AG09319 (cell line): ENCODE data around the gene LGI1.

Experiments
- DNase-seq: peaks from one replicate; pipeline ENCODE4 v3.0.0-alpha.2; 2010; ENCODE audit warnings: low read depth; ENCODE audit errors: extremely low read depth
- TF ChIP-seq, protein P1 (sequence below): IDR thresholded peaks from 2 replicates; pipeline ENCODE4 v1.5.1; 2011; ENCODE audit warnings: low read depth, mild to moderate bottlenecking, inconsistent platforms, low read length, moderate library complexity

The LGI1 gene

DNA sequence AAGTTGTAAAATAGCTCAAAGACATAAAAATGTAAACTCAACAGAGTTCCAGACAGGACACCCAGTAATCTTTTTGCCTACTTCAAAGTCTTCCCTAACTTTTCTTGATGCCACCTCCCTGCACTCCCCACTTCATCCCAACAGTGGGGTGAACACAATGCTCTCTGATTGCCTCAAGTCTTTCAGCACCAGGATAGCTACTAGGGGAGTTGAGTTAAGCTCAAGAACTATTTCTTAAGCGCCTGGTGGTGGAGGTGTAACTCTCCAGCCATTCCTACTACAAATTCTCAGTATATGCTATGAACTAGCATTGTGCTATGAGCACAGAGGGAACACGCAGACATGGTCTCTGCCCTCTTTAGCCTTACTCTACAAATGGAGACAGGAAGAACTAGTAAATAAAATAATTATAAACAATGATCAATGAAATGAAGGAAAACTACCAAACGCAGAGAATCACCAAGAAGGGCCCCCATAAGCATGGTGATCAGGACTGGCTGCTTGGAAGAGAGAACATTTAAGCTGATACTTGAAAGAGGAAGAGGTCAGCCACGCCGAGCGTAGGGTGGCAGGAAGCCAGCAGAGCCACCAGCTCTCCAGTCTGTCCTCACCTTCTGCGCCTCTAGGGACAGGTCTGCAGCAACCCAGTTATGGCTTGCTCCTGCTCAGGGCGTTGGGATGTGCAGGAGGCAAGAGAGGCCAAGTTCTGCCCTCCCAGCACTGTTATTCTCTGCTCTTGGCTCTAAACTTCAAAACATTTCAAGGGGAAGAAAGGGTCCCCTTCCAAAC lies 38.6 kb upstream of the LGI1 start:
- DNase-seq = no peak
- TF ChIP-seq, protein P1, sequence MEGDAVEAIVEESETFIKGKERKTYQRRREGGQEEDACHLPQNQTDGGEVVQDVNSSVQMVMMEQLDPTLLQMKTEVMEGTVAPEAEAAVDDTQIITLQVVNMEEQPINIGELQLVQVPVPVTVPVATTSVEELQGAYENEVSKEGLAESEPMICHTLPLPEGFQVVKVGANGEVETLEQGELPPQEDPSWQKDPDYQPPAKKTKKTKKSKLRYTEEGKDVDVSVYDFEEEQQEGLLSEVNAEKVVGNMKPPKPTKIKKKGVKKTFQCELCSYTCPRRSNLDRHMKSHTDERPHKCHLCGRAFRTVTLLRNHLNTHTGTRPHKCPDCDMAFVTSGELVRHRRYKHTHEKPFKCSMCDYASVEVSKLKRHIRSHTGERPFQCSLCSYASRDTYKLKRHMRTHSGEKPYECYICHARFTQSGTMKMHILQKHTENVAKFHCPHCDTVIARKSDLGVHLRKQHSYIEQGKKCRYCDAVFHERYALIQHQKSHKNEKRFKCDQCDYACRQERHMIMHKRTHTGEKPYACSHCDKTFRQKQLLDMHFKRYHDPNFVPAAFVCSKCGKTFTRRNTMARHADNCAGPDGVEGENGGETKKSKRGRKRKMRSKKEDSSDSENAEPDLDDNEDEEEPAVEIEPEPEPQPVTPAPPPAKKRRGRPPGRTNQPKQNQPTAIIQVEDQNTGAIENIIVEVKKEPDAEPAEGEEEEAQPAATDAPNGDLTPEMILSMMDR = no peak

DNA sequence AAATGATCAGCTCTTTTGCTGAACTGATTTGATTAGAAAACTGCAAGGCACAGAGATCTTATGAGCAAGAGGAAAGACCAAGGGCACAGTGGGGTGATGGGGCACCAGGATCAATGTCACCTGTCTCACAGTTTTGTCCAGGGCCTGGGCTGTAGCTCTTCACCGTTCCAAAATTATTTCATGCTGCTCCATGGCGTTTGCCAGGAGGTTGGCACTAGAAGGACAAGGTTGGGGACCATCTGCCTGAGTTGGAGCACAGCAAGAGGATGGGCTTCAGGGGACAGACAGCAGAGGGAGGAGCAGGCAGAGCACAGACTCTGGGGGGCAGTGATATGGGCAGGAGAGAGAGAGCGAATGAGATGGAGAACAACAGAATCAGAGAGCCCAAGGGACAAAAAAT lies 37.8 kb upstream of the LGI1 start:
- DNase-seq = no peak
- TF ChIP-seq, protein P1 = no peak

DNA sequence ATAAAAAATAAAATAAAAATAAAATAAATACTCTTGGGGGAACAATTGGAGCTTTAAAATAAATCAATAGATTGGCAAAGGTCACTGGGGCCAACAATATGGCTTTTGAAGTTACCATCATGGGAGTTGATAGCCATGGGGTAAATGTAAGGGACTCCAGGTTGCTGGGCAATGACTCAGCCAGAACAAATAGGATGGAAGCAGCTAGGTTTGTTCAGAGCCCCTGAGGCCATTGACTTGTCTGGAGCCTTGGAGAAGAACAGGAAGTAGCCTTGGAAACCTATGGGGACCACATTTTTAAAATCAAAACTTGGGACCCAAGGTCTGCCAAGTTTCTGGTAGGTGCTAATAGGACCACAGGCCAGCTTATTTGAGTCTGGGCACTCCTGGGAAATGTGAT lies 35.2 kb upstream of the LGI1 start:
- DNase-seq = no peak
- TF ChIP-seq, protein P1 = no peak

DNA sequence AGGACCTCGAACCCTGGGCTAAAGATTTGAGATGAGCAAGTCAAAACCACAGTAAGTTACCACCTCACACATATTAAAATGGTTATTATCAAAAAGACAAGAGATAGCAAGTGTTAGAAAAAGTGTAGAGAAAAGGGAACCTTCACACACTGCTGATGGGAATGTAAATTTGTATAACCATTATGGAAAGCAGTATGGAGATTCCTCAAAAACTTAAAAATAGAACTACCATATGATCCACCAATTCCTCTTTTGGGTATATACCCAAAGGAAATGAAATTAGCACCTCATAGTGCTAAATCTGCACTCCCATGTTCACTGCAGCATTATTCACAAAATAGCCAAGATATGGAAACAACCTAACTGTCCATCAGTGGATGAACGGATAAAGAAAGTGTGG lies 34.6 kb upstream of the LGI1 start:
- DNase-seq = no peak
- TF ChIP-seq, protein P1 = no peak

DNA sequence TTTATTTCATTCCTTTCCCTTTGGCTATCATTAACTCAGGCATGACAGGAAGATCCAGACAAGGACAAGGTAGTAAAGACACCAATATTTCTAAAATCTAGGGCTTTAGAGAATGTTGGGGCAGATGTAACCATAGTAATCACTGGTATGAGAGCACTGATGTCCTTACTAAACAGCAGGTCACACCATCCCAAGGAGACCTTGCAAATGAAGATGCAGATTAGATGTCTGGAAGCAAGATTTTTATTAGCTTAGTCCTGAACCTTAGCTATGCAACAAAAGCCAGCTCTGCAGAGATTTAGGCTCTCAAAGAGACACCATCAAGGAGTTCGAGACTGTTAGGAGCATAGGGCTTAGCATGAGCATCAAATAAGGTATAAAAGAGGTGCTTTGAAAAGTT lies 31.7 kb upstream of the LGI1 start:
- no peak for DNase-seq
- TF ChIP-seq, protein P1 = no peak

DNA sequence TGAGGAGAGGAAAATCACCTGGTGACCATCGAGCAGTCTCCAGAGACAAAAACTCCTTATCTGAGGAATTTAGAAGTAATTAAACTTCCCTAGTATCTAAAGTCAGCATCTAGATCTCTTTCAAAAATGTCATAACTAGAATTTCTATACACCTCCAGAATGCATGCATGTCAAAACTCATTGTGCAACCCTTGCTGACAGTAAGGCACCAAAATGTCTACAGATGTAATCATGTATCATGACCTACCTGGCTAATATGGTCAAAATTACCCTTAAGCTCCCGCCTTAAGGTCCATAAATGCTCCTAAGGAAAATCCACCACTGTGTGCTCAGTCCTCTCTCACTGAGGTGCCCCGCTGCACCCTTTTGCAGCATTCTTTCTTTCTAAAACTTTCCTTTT lies 16.4 kb upstream of the LGI1 start:
- no peak for DNase-seq

More for the DNA sequence above, 16.4 kb upstream of the LGI1 start:
- TF ChIP-seq, protein P1 = no peak
